Suprapubic skin (tissue), 4 donors: ENCODE results near the gene KIAA1671.

Experiments used
- CTCF ChIP-seq, 2 donors: fragments of 200-600 bp in 1 of 2; fragments of 450-650 bp in 1 of 2; sonication (generic) in 1 of 2; IDR thresholded peaks; one replicate each; pipeline ENCODE4 v1.5.1; 2016 to 2019; ENCODE audit warnings: antibody characterized with exemption in 2 of 2, mild to moderate bottlenecking in 1 of 2, moderate library complexity in 1 of 2
- EP300 ChIP-seq: sonication (generic); formaldehyde crosslinking; IDR thresholded peaks from one replicate; pipeline ENCODE4 v1.6.1; 2017; ENCODE audit warnings: antibody characterized with exemption
- POLR2A ChIP-seq, 2 donors: fragments of 450-650 bp; IDR thresholded peaks; one replicate each; pipeline ENCODE4 v1.6.1; 2017; ENCODE audit warnings: antibody characterized with exemption in 2 of 2, mild to moderate bottlenecking in 2 of 2, moderate library complexity in 2 of 2
- POLR2AphosphoS5 ChIP-seq, 3 donors: sonication (generic); formaldehyde crosslinking; IDR thresholded peaks; one replicate each; pipeline ENCODE4 v1.6.1; 2017; ENCODE audit warnings: antibody characterized with exemption in 3 of 3

GRCh38 chr22:25130462-25130861 lies 177.9 kb downstream of the KIAA1671 start:
- TF ChIP-seq POLR2AphosphoS5 (IDR thresholded peaks at IDR 0.05) = no peak
- no peak for TF ChIP-seq CTCF (IDR thresholded peaks at IDR 0.05)
- TF ChIP-seq EP300 = no peak
- TF ChIP-seq POLR2A (IDR thresholded peaks at IDR 0.05) = no peak
